Activated CD4-positive, CD25-positive, alpha-beta regulatory T cell treated with anti-CD3 and anti-CD28 coated beads, Interleukin-2, amount 50 U/mL, for 24 hours (primary cell): ENCODE results near the gene SIK3.
"Not testable (repeated sequence)": the region's sequence is repeated elsewhere in the genome, so short reads cannot be mapped to it uniquely, and the experiment has no call there.

Experiments
- ATAC-seq, 2 donors: fragments of 150-1000 bp; cut with Tn5 transposase; one replicate each; pipeline ENCODE4 v1.10.0; 2021; ENCODE audit warnings: mild to moderate bottlenecking in 1 of 2, moderate library complexity in 1 of 2

Gene SIK3

GRCh38 chr11:116821050-116821918 is 276.9 kb downstream of the SIK3 start:
- no peak for ATAC-seq

GRCh38 chr11:116819049-116819448 is 279.2 kb downstream of the SIK3 start:
- no peak for ATAC-seq

- no peak for ATAC-seq
Observed at GRCh38 chr11:116814502-116814901, 283.7 kb downstream of the SIK3 start.

GRCh38 chr11:116813781-116814471 is 284.3 kb downstream of the SIK3 start:
- ATAC-seq: no peak

DNA sequence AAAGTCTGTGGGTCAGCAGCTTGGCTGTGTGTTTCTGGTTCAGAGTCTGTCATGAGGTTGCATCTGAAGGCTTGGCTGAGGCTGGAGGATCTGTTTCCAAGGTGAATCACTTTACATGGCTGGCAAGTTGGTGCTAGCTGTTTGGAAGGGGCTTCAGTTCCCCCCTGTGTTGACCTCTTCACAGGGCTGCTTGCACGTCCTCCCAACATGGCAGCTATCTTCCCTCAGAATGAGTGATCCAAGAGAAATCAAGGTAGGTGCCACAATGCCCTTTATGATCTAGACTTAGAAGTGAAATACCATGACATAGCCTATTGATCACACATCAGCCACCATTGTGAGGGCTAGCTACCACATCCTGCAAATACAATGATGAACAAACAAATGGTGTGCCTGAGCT is 285.1 kb downstream of the SIK3 start:
- no peak for ATAC-seq

DNA sequence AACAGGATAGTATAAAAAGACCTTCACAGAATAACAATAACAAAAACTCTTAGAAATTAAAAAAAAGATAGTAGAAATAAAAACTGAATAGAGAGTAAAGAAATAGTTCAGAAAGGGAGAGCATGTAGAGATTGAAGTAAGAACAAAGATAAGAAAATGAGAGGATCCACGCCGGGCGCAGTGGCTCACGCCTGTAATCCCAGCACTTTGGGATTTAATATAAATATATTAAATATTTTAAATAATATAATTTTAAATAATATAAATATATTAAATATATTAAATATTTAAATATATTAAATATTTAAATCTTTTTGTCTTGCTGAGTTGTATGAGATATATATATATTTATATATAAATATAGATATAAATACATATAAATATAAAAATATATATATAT is 286.1 kb downstream of the SIK3 start:
- no peak for ATAC-seq

DNA sequence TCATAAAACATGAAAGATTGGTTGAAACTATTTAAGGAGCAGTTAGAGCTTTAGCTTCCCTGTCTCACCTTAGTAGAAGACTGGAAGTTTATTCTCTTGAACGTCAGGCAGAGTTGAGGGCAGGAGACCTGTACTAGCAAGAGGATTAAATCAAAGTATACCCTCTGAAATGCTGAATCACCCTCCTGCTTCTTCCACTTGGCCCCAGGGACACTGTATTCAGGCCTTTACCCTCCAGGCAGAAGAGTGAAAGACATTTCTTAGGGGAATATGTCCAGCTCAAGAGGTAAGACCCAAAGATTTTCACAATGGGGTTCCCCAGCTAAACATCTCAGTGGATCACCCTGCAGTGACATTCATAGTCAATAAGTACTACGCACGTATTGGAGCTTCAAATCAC is 287.0 kb downstream of the SIK3 start:
- no peak for ATAC-seq

- no peak for ATAC-seq
Observed at GRCh38 chr11:116808262-116809175, 289.7 kb downstream of the SIK3 start.

GRCh38 chr11:116807601-116808261 is 290.5 kb downstream of the SIK3 start:
- ATAC-seq: no peak

DNA sequence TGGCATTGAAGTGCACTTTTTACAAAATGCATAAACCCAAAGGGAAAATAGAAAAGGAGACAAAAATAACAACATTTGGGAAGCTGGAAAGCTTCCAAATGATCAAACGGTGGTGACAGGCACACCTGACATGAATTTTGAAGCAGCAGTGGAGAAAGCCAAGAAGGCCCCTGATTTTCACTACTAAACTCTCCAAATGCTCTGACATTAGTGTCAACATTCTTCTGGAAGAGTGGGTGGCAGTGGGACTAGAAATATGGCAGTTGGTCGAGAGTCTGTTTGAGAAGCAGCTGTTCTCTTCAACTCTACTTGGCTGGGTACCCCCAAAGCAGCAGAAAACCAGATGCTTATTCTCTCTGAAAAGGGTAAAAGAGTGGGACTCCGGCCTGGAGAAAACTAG is 294.2 kb downstream of the SIK3 start:
- no peak for ATAC-seq

- not testable (repeated sequence) for ATAC-seq
Observed at GRCh38 chr11:116801662-116802061, 296.6 kb downstream of the SIK3 start.

DNA sequence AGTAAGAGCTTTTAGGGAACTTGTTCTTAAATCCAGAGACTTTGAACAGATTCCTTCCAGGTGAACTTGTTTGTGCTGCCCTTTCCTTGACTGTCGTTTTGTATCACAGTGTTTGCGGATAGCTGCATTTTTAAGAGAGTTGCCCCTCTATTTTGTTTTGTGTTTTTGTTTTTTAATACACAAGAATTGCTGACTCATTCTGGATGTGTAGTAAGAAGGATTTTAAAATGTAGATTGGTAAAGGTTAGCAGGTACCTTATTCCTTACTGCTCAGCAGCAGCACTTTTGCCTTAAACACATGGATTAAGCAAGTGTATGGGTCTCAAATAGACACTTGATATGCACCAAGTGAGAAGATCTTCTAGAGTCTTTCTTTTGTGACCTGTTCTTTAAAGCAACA is 297.6 kb downstream of the SIK3 start:
- ATAC-seq: no peak

- ATAC-seq: peak in 1 of 2 donors; percentile 43
Observed at GRCh38 chr11:116798368-116798767, 299.9 kb downstream of the SIK3 start.

DNA sequence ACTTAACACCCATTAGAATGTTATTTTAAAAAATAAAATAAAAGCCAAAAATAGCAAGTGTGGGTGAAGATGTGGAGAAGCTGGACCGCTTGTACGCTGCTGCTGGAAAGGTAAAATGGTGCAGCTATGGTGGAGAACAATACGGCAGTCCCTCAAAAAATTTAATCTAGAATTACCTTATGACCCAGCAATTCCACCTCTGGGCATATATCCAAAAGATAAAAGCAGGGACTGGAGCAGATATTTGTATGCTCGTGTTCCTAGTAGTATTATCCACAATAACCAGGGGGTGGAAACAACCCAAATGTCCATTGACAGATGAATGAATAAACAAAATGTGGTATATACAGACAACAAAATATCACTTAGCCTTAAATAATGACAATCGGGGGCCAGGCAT is 300.4 kb downstream of the SIK3 start:
- ATAC-seq: no peak

DNA sequence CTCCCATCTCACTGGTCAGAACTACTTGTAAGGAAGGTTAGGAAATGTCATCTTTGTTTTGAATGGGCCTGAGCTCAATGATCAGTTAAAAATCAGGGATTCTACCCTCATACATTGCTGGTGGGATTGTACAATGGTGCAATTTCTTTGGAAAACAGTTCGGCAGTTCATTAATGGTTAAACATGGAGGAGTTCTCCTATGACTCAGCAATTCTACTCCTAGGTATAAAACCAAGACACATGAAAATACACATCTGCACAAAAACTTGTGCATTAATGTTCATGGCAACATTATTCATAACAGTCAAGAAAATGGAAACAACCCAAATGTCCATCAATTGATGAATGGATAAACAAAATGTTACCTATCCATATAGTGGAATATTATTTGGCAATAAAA is 301.7 kb downstream of the SIK3 start:
- no peak for ATAC-seq

- ATAC-seq: no peak
Observed at GRCh38 chr11:116794851-116795250, 303.4 kb downstream of the SIK3 start.

DNA sequence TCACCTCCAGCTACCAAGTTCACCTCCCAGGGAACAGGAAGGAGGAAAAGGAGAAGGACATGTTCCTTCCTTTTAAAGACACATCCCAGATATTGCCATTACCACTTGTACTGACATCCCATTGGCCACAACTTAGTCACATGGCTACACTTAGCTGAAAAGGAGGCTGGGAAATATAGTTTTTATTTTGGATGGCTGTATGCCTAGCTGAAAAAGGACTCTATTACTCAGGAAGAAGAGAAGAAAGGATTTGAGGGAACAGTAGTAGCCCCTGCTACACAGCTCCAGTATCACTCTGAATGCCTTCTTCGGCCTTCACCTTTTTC is 304.5 kb downstream of the SIK3 start:
- ATAC-seq: no peak
